Ovary (tissue), 3 donors: ENCODE measurements around the gene TIMP3.

ENCODE experiments used
- CTCF ChIP-seq, 3 donors: fragments of 450-650 bp in 2 of 3; fragments of 200-600 bp in 1 of 3; IDR thresholded peaks; one replicate each; pipeline versions ENCODE4 v1.5.1 to v1.8.0; 2016 to 2022; ENCODE audit warnings: antibody characterized with exemption in 3 of 3, mild to moderate bottlenecking in 1 of 3
- POLR2A ChIP-seq: fragments of 450-650 bp; IDR thresholded peaks from one replicate; pipeline ENCODE4 v1.6.1; 2017; ENCODE audit warnings: antibody characterized with exemption, mild to moderate bottlenecking, moderate library complexity
- donor health status: DM: no; HTN: no; CAD: no.

- TF ChIP-seq CTCF (IDR thresholded peaks at IDR 0.05) (peak in 2 of 3 donors; percentile 18 to 40), POLR2A (no peak)
Measured at GRCh38 chr22:32836280-32837123, 35.0 kb downstream of the TIMP3 start.
